Liver (tissue), 9 donors: Measurements from ENCODE around the gene SF3B1. TPM values are rescaled to one million over a fixed set of nuclear protein-coding genes. Genes with fewer than 3 reads are reported as not detected.

Source experiments
- DNase-seq: peaks from one replicate; pipeline ENCODE4 v3.0.0-alpha.2; 2017; ENCODE audit warnings: low spot score
- H3K27ac ChIP-seq, 2 donors: one replicate each; pipeline ENCODE4 v1.7.0; 2013; ENCODE audit warnings: inconsistent platforms in 2 of 2, low read length in 2 of 2, control low read depth in 1 of 2, low read depth in 1 of 2, mild to moderate bottlenecking in 1 of 2
- H3K27me3 ChIP-seq, 4 donors: one replicate each; pipeline versions ENCODE4 v1.6.1 to v1.7.0; 2013; ENCODE audit warnings: low read length in 3 of 4, inconsistent platforms in 1 of 4, mild to moderate bottlenecking in 1 of 4, moderate library complexity in 1 of 4; ENCODE audit not compliant: control insufficient read depth in 4 of 4, insufficient read depth in 4 of 4
- H3K36me3 ChIP-seq, 4 donors: one replicate each; pipeline versions ENCODE4 v1.6.1 to v1.7.0; 2013; ENCODE audit warnings: low read length in 3 of 4, mild to moderate bottlenecking in 3 of 4, low read depth in 1 of 4, moderate library complexity in 1 of 4; ENCODE audit not compliant: control insufficient read depth in 4 of 4, insufficient read depth in 3 of 4
- H3K4me1 ChIP-seq, 4 donors: one replicate each; pipeline versions ENCODE4 v1.6.1 to v1.7.0; 2013; ENCODE audit warnings: low read length in 3 of 4, mild to moderate bottlenecking in 3 of 4, moderate library complexity in 1 of 4; ENCODE audit not compliant: control insufficient read depth in 4 of 4, insufficient read depth in 4 of 4
- H3K4me3 ChIP-seq, 3 donors: one replicate each; pipeline versions ENCODE4 v1.6.1 to v1.7.0; 2013; ENCODE audit warnings: low read length in 3 of 3, control low read depth in 1 of 3, low read depth in 1 of 3, mild to moderate bottlenecking in 1 of 3
- H3K9ac ChIP-seq, 2 donors: one replicate each; pipeline ENCODE4 v1.7.0; 2013; ENCODE audit warnings: low read length in 2 of 2, mild to moderate bottlenecking in 2 of 2, moderate library complexity in 2 of 2, control low read depth in 1 of 2, low read depth in 1 of 2
- H3K9me3 ChIP-seq, 4 donors: one replicate each; pipeline versions ENCODE4 v1.6.1 to v1.7.0; 2013; ENCODE audit warnings: low read length in 3 of 4; ENCODE audit not compliant: control insufficient read depth in 4 of 4
- HNF4G ChIP-seq: IDR thresholded peaks from 2 replicates; pipeline ENCODE4 v1.6.1; 2016; ENCODE audit warnings: antibody characterized with exemption
- JUND ChIP-seq, 2 donors: IDR thresholded peaks; 2 replicates each; pipeline ENCODE4 v1.6.1; 2016; ENCODE audit warnings: antibody characterized with exemption in 2 of 2
- RXRA ChIP-seq, 2 donors: IDR thresholded peaks; 2 replicates each; pipeline ENCODE4 v1.6.1; 2017 to 2018; ENCODE audit warnings: antibody characterized with exemption in 2 of 2, mild to moderate bottlenecking in 1 of 2
- SP1 ChIP-seq: IDR thresholded peaks from 2 replicates; pipeline ENCODE4 v1.6.1; 2018; ENCODE audit warnings: antibody characterized with exemption, mild to moderate bottlenecking
- TAF1 ChIP-seq: conservative IDR thresholded peaks from 2 replicates; pipeline ENCODE4 v1.6.1; 2016; ENCODE audit warnings: antibody characterized with exemption, mild to moderate bottlenecking
- YY1 ChIP-seq: IDR thresholded peaks from 2 replicates; pipeline ENCODE4 v1.6.1; 2016; ENCODE audit warnings: antibody characterized with exemption, mild to moderate bottlenecking
- WGBS: extraction: QIAGEN DNeasy Blood & Tissue Kit; methylation state at CpG from one replicate; pipeline ENCODE4 v1.1.7; 2013; 5-methylcytosine and 5-hydroxymethylcytosine counted together
- polyA plus RNA-seq, 2 donors: library from polyadenylated mRNA; stranded (reverse) in 1 of 2; unstranded in 1 of 2; fragments of 200-250 nt in 1 of 2; fragments of >200 nt in 1 of 2; fragmentation: Nextera tagmentation in 1 of 2; extraction: Ambion mirVana in 1 of 2; gene quantifications; one replicate each; pipeline versions ENCODE4 v1.2.1 to v1.2.3, GENCODE V29; 2013 to 2015
- total RNA-seq, 2 donors: library from RNA; depleted of rRNA; stranded (reverse); fragments of >200 nt; gene quantifications; one replicate each; pipeline ENCODE4 v1.2.3, GENCODE V29; 2014
- TF ChIP-seq, protein P1 (sequence below): IDR thresholded peaks from 2 replicates; pipeline ENCODE4 v1.6.1; 2016; ENCODE audit warnings: antibody characterized with exemption, mild to moderate bottlenecking
- TF ChIP-seq, protein P2 (sequence below): fragments of 150-350 bp; IDR thresholded peaks from 2 replicates; pipeline ENCODE4 v1.5.1; 2017; ENCODE audit warnings: improper control_type of control experiment, low read depth, low read length; ENCODE audit not compliant: missing input control
- donor health status: healthy.
- donor health status: healthy.
- donor health status: healthy.
- donor health status: healthy.
- donor health status: healthy.

SF3B1 gene
- total and polyA plus RNA-seq, 4 donors = 44.1 to 180 (median 139) TPM

DNA sequence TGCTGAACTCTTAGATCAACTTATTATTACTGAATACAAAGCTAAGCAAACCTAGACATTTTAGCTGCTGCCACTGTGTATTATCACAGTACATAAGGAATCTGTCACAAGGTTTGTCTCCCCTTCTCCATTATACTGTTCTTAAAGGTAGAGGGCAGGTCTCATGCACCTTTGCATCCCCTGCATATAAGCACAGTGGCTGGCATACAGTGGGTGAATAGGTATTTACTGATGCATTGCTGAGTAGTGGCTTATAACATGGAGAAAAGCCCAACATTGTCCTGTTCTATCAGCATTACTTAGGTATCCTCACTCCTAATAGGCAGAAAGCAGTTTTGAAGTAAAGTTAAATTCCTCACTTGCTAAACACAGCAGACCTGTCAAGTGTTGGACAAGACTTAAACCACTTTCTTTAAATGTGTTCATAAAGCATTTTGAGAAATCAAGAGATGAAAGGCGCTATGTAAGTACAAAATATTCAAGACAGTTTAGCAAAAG is 43.6 kb downstream of the SF3B1 start:
- no peaks in the 10 kb centered on the region for H3K9me3 ChIP-seq
- no peaks in the 10 kb centered on the region for H3K27me3 ChIP-seq
- no peak for DNase-seq
- H3K4me3 ChIP-seq = no peak overlapping the region
- TF ChIP-seq JUND (IDR thresholded peaks at IDR 0.05) (no peak), SP1 (no peak), RXRA (IDR thresholded peaks at IDR 0.05) (no peak), TAF1 (no peak), YY1 (no peak), HNF4G (no peak)
- TF ChIP-seq, protein P1, sequence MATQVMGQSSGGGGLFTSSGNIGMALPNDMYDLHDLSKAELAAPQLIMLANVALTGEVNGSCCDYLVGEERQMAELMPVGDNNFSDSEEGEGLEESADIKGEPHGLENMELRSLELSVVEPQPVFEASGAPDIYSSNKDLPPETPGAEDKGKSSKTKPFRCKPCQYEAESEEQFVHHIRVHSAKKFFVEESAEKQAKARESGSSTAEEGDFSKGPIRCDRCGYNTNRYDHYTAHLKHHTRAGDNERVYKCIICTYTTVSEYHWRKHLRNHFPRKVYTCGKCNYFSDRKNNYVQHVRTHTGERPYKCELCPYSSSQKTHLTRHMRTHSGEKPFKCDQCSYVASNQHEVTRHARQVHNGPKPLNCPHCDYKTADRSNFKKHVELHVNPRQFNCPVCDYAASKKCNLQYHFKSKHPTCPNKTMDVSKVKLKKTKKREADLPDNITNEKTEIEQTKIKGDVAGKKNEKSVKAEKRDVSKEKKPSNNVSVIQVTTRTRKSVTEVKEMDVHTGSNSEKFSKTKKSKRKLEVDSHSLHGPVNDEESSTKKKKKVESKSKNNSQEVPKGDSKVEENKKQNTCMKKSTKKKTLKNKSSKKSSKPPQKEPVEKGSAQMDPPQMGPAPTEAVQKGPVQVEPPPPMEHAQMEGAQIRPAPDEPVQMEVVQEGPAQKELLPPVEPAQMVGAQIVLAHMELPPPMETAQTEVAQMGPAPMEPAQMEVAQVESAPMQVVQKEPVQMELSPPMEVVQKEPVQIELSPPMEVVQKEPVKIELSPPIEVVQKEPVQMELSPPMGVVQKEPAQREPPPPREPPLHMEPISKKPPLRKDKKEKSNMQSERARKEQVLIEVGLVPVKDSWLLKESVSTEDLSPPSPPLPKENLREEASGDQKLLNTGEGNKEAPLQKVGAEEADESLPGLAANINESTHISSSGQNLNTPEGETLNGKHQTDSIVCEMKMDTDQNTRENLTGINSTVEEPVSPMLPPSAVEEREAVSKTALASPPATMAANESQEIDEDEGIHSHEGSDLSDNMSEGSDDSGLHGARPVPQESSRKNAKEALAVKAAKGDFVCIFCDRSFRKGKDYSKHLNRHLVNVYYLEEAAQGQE = no peak
- TF ChIP-seq, protein P2, sequence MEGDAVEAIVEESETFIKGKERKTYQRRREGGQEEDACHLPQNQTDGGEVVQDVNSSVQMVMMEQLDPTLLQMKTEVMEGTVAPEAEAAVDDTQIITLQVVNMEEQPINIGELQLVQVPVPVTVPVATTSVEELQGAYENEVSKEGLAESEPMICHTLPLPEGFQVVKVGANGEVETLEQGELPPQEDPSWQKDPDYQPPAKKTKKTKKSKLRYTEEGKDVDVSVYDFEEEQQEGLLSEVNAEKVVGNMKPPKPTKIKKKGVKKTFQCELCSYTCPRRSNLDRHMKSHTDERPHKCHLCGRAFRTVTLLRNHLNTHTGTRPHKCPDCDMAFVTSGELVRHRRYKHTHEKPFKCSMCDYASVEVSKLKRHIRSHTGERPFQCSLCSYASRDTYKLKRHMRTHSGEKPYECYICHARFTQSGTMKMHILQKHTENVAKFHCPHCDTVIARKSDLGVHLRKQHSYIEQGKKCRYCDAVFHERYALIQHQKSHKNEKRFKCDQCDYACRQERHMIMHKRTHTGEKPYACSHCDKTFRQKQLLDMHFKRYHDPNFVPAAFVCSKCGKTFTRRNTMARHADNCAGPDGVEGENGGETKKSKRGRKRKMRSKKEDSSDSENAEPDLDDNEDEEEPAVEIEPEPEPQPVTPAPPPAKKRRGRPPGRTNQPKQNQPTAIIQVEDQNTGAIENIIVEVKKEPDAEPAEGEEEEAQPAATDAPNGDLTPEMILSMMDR = no peak
- no peaks in the 10 kb centered on the region for H3K4me1 ChIP-seq
- H3K27ac ChIP-seq = no peak overlapping the region
- peaks cover 9 to 49% (median 34%) of the 10 kb centered on the region in 4 donors for H3K36me3 ChIP-seq
- no peak overlapping the region for H3K9ac ChIP-seq
- WGBS = 100% methylated on average over 1 of the region's 1 CpG

GRCh38 chr2:197388866-197389587 is 45.8 kb downstream of the SF3B1 start:
- Histone ChIP-seq H3K36me3 (peaks cover 5 to 28% (median 17%) of the 10 kb centered on the region in 4 donors), H3K9me3 (no peaks in the 10 kb centered on the region), H3K4me3 (no peak overlapping the region), H3K27me3 (no peaks in the 10 kb centered on the region), H3K4me1 (no peaks in the 10 kb centered on the region), H3K27ac (no peak overlapping the region), H3K9ac (no peak overlapping the region)
- TF ChIP-seq RXRA (IDR thresholded peaks at IDR 0.05) = no peak
- TF ChIP-seq, protein P2 = no peak
- 92% methylated on average over 5 of the region's 5 CpGs for WGBS
- DNase-seq = no peak

- 96% methylated on average over 8 of the region's 8 CpGs for WGBS
- no peak for DNase-seq
- no peaks in the 10 kb centered on the region for H3K4me1 ChIP-seq
- H3K27ac ChIP-seq = no peak overlapping the region
- H3K9me3 ChIP-seq = no peaks in the 10 kb centered on the region
- H3K4me3 ChIP-seq = no peak overlapping the region
- no peaks in the 10 kb centered on the region for H3K27me3 ChIP-seq
- TF ChIP-seq RXRA (IDR thresholded peaks at IDR 0.05) (no peak), HNF4G (no peak)
- H3K36me3 ChIP-seq = peaks cover 0 to 17% (median 10%) of the 10 kb centered on the region in 4 donors
- H3K9ac ChIP-seq = no peak overlapping the region
These were observed 47.6 kb downstream of the SF3B1 start for GRCh38 chr2:197387179-197387578.
